OCI-LY1 (cell line): ENCODE measurements around the gene MAPK12.

ENCODE experiments used
- CTCF ChIP-seq: fragments of 200-600 bp; sonication (generic), shearing (Covaris generic); IDR thresholded peaks from 2 replicates; pipeline ENCODE4 v1.5.1; 2017; ENCODE audit warnings: mild to moderate bottlenecking, antibody characterized with exemption, low read length, moderate library complexity, mixed read lengths
- EZH2 ChIP-seq: fragments of 200-600 bp; sonication (generic), shearing (Covaris generic); IDR thresholded peaks from 2 replicates; pipeline ENCODE4 v1.8.0; 2017; ENCODE audit warnings: borderline replicate concordance, mixed run types, mild to moderate bottlenecking, antibody characterized with exemption, low read length, moderate library complexity, mixed read lengths

DNA sequence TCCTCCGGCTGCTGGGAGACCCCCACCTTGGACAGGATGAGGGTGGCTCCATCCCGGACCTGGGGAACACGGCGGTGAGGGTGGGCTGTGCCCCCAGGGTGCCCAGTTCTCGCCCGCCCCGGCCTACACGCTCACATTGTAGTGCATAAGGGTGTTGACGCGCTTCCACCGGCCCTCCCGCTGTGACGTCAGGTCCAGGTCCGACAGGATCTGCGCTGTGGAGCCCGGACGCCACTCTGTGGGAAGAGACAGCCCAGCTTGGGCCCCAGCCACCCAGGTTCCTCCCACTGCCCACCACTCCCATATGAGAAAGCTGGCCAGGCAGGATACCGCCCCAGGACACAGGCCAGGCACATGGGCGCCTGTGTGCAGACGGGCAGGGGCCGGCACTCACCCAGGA lies 17.0 kb upstream of the MAPK12 start:
- TF ChIP-seq CTCF, result no peak
- no peak for TF ChIP-seq EZH2
